ENCODE results near the gene NTM.

Gene NTM

GRCh38 chr11:131584785-131585592 is 214.6 kb downstream of the NTM start:
- peaks cover 11% of the 10 kb centered on the region for H3K9me3 ChIP-seq (ENCODE audit: control insufficient read depth, low read length)
- no peak overlapping the region for H3K4me3 ChIP-seq (ENCODE audit: low read length)
- no peak overlapping the region for H3K9ac ChIP-seq (ENCODE audit: low read length)
- H3K4me1 ChIP-seq (ENCODE audit: control insufficient read depth, insufficient read depth, low read length): no peaks in the 10 kb centered on the region
- peaks cover 38% of the 10 kb centered on the region for H3K27me3 ChIP-seq (replicated peaks; ENCODE audit: control insufficient read depth, insufficient read depth, low read length)
- H3K36me3 ChIP-seq (ENCODE audit: control insufficient read depth, insufficient read depth, low read length, severe bottlenecking): no peaks in the 10 kb centered on the region
- no peak for DNase-seq (ENCODE audit: low read depth)

GRCh38 chr11:131588057-131588456 is 217.6 kb downstream of the NTM start:
- H3K4me3 ChIP-seq (ENCODE audit: low read length): no peak overlapping the region
- no peaks in the 10 kb centered on the region for H3K36me3 ChIP-seq (ENCODE audit: control insufficient read depth, insufficient read depth, low read length, severe bottlenecking)
- peaks cover 35% of the 10 kb centered on the region for H3K27me3 ChIP-seq (replicated peaks; ENCODE audit: control insufficient read depth, insufficient read depth, low read length)
- H3K4me1 ChIP-seq (ENCODE audit: control insufficient read depth, insufficient read depth, low read length): no peaks in the 10 kb centered on the region
- DNase-seq (ENCODE audit: low read depth): no peak
- H3K9ac ChIP-seq (ENCODE audit: low read length): no peak overlapping the region
- peaks cover 11% of the 10 kb centered on the region for H3K9me3 ChIP-seq (ENCODE audit: control insufficient read depth, low read length)

- Histone ChIP-seq H3K9ac (ENCODE audit: low read length) (no peak overlapping the region), H3K36me3 (ENCODE audit: control insufficient read depth, insufficient read depth, low read length, severe bottlenecking) (no peaks in the 10 kb centered on the region), H3K9me3 (ENCODE audit: control insufficient read depth, low read length) (peaks cover 11% of the 10 kb centered on the region), H3K27me3 (replicated peaks; ENCODE audit: control insufficient read depth, insufficient read depth, low read length) (peaks cover 34% of the 10 kb centered on the region), H3K4me3 (ENCODE audit: low read length) (no peak overlapping the region), H3K4me1 (ENCODE audit: control insufficient read depth, insufficient read depth, low read length) (no peaks in the 10 kb centered on the region)
- DNase-seq (ENCODE audit: low read depth): no peak
These were observed 220.6 kb downstream of the NTM start for GRCh38 chr11:131591051-131591461.

GRCh38 chr11:131592152-131592551 is 221.7 kb downstream of the NTM start:
- no peaks in the 10 kb centered on the region for H3K4me1 ChIP-seq (ENCODE audit: control insufficient read depth, insufficient read depth, low read length)

GRCh38 chr11:131592734-131593133 is 222.3 kb downstream of the NTM start:
- no peaks in the 10 kb centered on the region for H3K36me3 ChIP-seq (ENCODE audit: control insufficient read depth, insufficient read depth, low read length, severe bottlenecking)
- H3K4me3 ChIP-seq (ENCODE audit: low read length): no peak overlapping the region
- no peak for DNase-seq (ENCODE audit: low read depth)
- H3K9me3 ChIP-seq (ENCODE audit: control insufficient read depth, low read length): peaks cover 6% of the 10 kb centered on the region
- H3K27me3 ChIP-seq (replicated peaks; ENCODE audit: control insufficient read depth, insufficient read depth, low read length): peaks cover 42% of the 10 kb centered on the region
- H3K4me1 ChIP-seq (ENCODE audit: control insufficient read depth, insufficient read depth, low read length): no peaks in the 10 kb centered on the region
- H3K9ac ChIP-seq (ENCODE audit: low read length): no peak overlapping the region

More at GRCh38 chr11:131592152-131592551, 221.7 kb downstream of the NTM start:
- Histone ChIP-seq H3K4me3 (ENCODE audit: low read length) (no peak overlapping the region), H3K9ac (ENCODE audit: low read length) (no peak overlapping the region), H3K27me3 (replicated peaks; ENCODE audit: control insufficient read depth, insufficient read depth, low read length) (peaks cover 39% of the 10 kb centered on the region), H3K36me3 (ENCODE audit: control insufficient read depth, insufficient read depth, low read length, severe bottlenecking) (no peaks in the 10 kb centered on the region), H3K9me3 (ENCODE audit: control insufficient read depth, low read length) (peaks cover 6% of the 10 kb centered on the region)
- no peak for DNase-seq (ENCODE audit: low read depth)

GRCh38 chr11:131593301-131593700 is 222.9 kb downstream of the NTM start:
- Histone ChIP-seq H3K27me3 (replicated peaks; ENCODE audit: control insufficient read depth, insufficient read depth, low read length) (peaks cover 38% of the 10 kb centered on the region), H3K9me3 (ENCODE audit: control insufficient read depth, low read length) (peaks cover under 1% of the 10 kb centered on the region), H3K9ac (ENCODE audit: low read length) (no peak overlapping the region), H3K36me3 (ENCODE audit: control insufficient read depth, insufficient read depth, low read length, severe bottlenecking) (no peaks in the 10 kb centered on the region), H3K4me1 (ENCODE audit: control insufficient read depth, insufficient read depth, low read length) (no peaks in the 10 kb centered on the region), H3K4me3 (ENCODE audit: low read length) (no peak overlapping the region)
- no peak for DNase-seq (ENCODE audit: low read depth)

GRCh38 chr11:131595797-131596196 is 225.4 kb downstream of the NTM start:
- H3K9me3 ChIP-seq (ENCODE audit: control insufficient read depth, low read length): no peaks in the 10 kb centered on the region
- no peak overlapping the region for H3K4me3 ChIP-seq (ENCODE audit: low read length)
- H3K36me3 ChIP-seq (ENCODE audit: control insufficient read depth, insufficient read depth, low read length, severe bottlenecking): no peaks in the 10 kb centered on the region
- H3K9ac ChIP-seq (ENCODE audit: low read length): no peak overlapping the region
- no peak for DNase-seq (ENCODE audit: low read depth)
- peaks cover 24% of the 10 kb centered on the region for H3K27me3 ChIP-seq (replicated peaks; ENCODE audit: control insufficient read depth, insufficient read depth, low read length)
- no peaks in the 10 kb centered on the region for H3K4me1 ChIP-seq (ENCODE audit: control insufficient read depth, insufficient read depth, low read length)

GRCh38 chr11:131597890-131598289 is 227.5 kb downstream of the NTM start:
- no peaks in the 10 kb centered on the region for H3K36me3 ChIP-seq (ENCODE audit: control insufficient read depth, insufficient read depth, low read length, severe bottlenecking)
- no peak overlapping the region for H3K9ac ChIP-seq (ENCODE audit: low read length)
- H3K4me1 ChIP-seq (ENCODE audit: control insufficient read depth, insufficient read depth, low read length): no peaks in the 10 kb centered on the region
- no peaks in the 10 kb centered on the region for H3K9me3 ChIP-seq (ENCODE audit: control insufficient read depth, low read length)
- no peak for DNase-seq (ENCODE audit: low read depth)
- no peak overlapping the region for H3K4me3 ChIP-seq (ENCODE audit: low read length)
- peaks cover 24% of the 10 kb centered on the region for H3K27me3 ChIP-seq (replicated peaks; ENCODE audit: control insufficient read depth, insufficient read depth, low read length)

- H3K4me3 ChIP-seq (ENCODE audit: low read length): no peak overlapping the region
- H3K4me1 ChIP-seq (ENCODE audit: control insufficient read depth, insufficient read depth, low read length): no peaks in the 10 kb centered on the region
- no peak for DNase-seq (ENCODE audit: low read depth)
- H3K9me3 ChIP-seq (ENCODE audit: control insufficient read depth, low read length): no peaks in the 10 kb centered on the region
- peaks cover 24% of the 10 kb centered on the region for H3K27me3 ChIP-seq (replicated peaks; ENCODE audit: control insufficient read depth, insufficient read depth, low read length)
- no peak overlapping the region for H3K9ac ChIP-seq (ENCODE audit: low read length)
- H3K36me3 ChIP-seq (ENCODE audit: control insufficient read depth, insufficient read depth, low read length, severe bottlenecking): no peaks in the 10 kb centered on the region
These were observed 227.9 kb downstream of the NTM start for GRCh38 chr11:131598305-131598704.

- DNase-seq (ENCODE audit: low read depth): no peak
These were observed 228.9 kb downstream of the NTM start for GRCh38 chr11:131599285-131599684.

GRCh38 chr11:131600628-131601027 is 230.2 kb downstream of the NTM start:
- DNase-seq (ENCODE audit: low read depth): no peak
- no peak overlapping the region for H3K4me3 ChIP-seq (ENCODE audit: low read length)
- H3K9ac ChIP-seq (ENCODE audit: low read length): no peak overlapping the region
- H3K4me1 ChIP-seq (ENCODE audit: control insufficient read depth, insufficient read depth, low read length): no peaks in the 10 kb centered on the region
- H3K27me3 ChIP-seq (replicated peaks; ENCODE audit: control insufficient read depth, insufficient read depth, low read length): peaks cover 12% of the 10 kb centered on the region
- H3K9me3 ChIP-seq (ENCODE audit: control insufficient read depth, low read length): no peaks in the 10 kb centered on the region
- H3K36me3 ChIP-seq (ENCODE audit: control insufficient read depth, insufficient read depth, low read length, severe bottlenecking): no peaks in the 10 kb centered on the region

More at GRCh38 chr11:131599285-131599684, 228.9 kb downstream of the NTM start:
- no peaks in the 10 kb centered on the region for H3K4me1 ChIP-seq (ENCODE audit: control insufficient read depth, insufficient read depth, low read length)
- no peak overlapping the region for H3K4me3 ChIP-seq (ENCODE audit: low read length)
- no peaks in the 10 kb centered on the region for H3K9me3 ChIP-seq (ENCODE audit: control insufficient read depth, low read length)
- H3K27me3 ChIP-seq (replicated peaks; ENCODE audit: control insufficient read depth, insufficient read depth, low read length): peaks cover 24% of the 10 kb centered on the region
- H3K9ac ChIP-seq (ENCODE audit: low read length): no peak overlapping the region
- H3K36me3 ChIP-seq (ENCODE audit: control insufficient read depth, insufficient read depth, low read length, severe bottlenecking): no peaks in the 10 kb centered on the region

- H3K27me3 ChIP-seq (replicated peaks; ENCODE audit: control insufficient read depth, insufficient read depth, low read length): peaks cover 3% of the 10 kb centered on the region
- no peaks in the 10 kb centered on the region for H3K36me3 ChIP-seq (ENCODE audit: control insufficient read depth, insufficient read depth, low read length, severe bottlenecking)
- H3K4me1 ChIP-seq (ENCODE audit: control insufficient read depth, insufficient read depth, low read length): no peaks in the 10 kb centered on the region
- no peak for DNase-seq (ENCODE audit: low read depth)
- H3K9ac ChIP-seq (ENCODE audit: low read length): no peak overlapping the region
- H3K9me3 ChIP-seq (ENCODE audit: control insufficient read depth, low read length): no peaks in the 10 kb centered on the region
- H3K4me3 ChIP-seq (ENCODE audit: low read length): no peak overlapping the region
These were observed 231.2 kb downstream of the NTM start for GRCh38 chr11:131601586-131601985.

Data from adipocyte (in vitro differentiated cells).